GM21529 (cell line): ENCODE measurements around the gene CCS.
"Not testable (repeated sequence)": the region's sequence is repeated elsewhere in the genome, so short reads cannot be mapped to it uniquely, and the experiment has no call there.

Experiments
- ATAC-seq: cut with Tn5 transposase; IDR thresholded peaks from one replicate; pipeline ENCODE4 v1.9.1; 2021; ENCODE audit not compliant: unreplicated experiment

Gene CCS

GRCh38 chr11:66592457-66593302 is at the start of gene CCS, which contains the start of gene CCDC87:
Gene CCS, plus strand, starts transcription at chr11:66593185. Its CDS starts 77 bp downstream, at chr11:66593262.
Gene CCDC87, minus strand, starts transcription at chr11:66593063. Its CDS starts 48 bp downstream, at chr11:66593015.
- ATAC-seq = peak; percentile 92

- peak; percentile 30 for ATAC-seq
Observed at GRCh38 chr11:66543263-66544107, 49.5 kb upstream of the CCS start.

- not testable (repeated sequence) for ATAC-seq
Observed at GRCh38 chr11:66544952-66545351, 48.0 kb upstream of the CCS start.

- peak; percentile 88 for ATAC-seq
Observed at GRCh38 chr11:66545701-66546367, 47.2 kb upstream of the CCS start, which contains the start of gene ZDHHC24. Gene ZDHHC24, minus strand, starts transcription at chr11:66546048. Its CDS starts 45 bp downstream, at chr11:66546003.

- ATAC-seq = no peak
Observed at GRCh38 chr11:66546368-66546965, 46.5 kb upstream of the CCS start, which contains the start of gene ACTN3. Gene ACTN3, plus strand, starts transcription at chr11:66546903. Its CDS starts 35 bp downstream, at chr11:66546938.

- no peak for ATAC-seq
Observed at GRCh38 chr11:66546966-66547661, 45.9 kb upstream of the CCS start.

GRCh38 chr11:66547662-66548009 is 45.3 kb upstream of the CCS start:
- no peak for ATAC-seq

- no peak for ATAC-seq
Observed at GRCh38 chr11:66548041-66548440, 44.9 kb upstream of the CCS start.

GRCh38 chr11:66548774-66549630 is 44.0 kb upstream of the CCS start:
- no peak for ATAC-seq

- ATAC-seq = no peak
Observed at GRCh38 chr11:66549696-66550095, 43.3 kb upstream of the CCS start.

- no peak for ATAC-seq
Observed at GRCh38 chr11:66550887-66551286, 42.1 kb upstream of the CCS start.

GRCh38 chr11:66554602-66555001 is 38.4 kb upstream of the CCS start:
- ATAC-seq = no peak

GRCh38 chr11:66555416-66555815 is 37.6 kb upstream of the CCS start:
- no peak for ATAC-seq

GRCh38 chr11:66556086-66556485 is 36.9 kb upstream of the CCS start:
- no peak for ATAC-seq

GRCh38 chr11:66557733-66558326 is 35.2 kb upstream of the CCS start:
- ATAC-seq = no peak

GRCh38 chr11:66559142-66559865 is 33.7 kb upstream of the CCS start:
- ATAC-seq = no peak

- no peak for ATAC-seq
Observed at GRCh38 chr11:66559866-66560676, 32.9 kb upstream of the CCS start.
